Measurements from ENCODE around the gene RTL1. TPM values are rescaled to one million over a fixed set of nuclear protein-coding genes. Genes with fewer than 3 reads are reported as not detected.

The RTL1 gene
- total and polyA plus RNA-seq, 8 donors, result not detected

DNA sequence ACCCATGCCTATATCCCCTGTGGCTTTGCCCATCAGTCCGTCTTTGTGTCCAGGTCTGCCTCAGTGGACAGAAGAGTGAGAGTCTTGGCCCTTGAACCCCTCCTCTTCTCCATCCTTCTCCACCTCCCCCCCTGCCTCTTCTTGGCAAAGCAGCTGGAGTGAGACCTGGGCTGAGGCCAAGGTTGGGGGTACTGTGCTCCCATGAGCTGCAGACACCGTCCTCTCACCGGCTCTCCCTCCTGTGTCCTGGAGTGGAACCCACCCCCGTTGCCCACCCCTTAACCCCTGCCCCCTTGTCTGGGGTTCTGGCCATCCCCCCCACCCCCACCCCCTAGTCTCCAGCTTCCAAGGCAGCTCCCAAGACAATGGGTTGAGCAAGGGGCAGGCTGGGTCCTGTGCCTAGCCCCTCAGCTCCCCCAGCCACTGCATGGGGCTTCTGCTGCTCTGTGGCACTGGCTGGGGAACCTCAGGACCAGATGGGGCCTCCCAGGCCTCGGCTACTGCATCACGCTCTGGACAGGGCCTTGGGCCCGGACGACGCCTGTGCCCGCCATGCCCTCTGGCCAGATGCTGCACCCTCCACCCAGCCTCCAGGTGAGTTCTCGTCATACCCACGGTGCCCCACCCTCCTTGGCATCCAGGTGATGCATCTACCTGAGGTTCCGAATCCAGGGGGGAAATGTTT is 35.7 kb downstream of the RTL1 start:
- H3K36me3 ChIP-seq, result no peaks in the 10 kb centered on the region
- no peaks in the 10 kb centered on the region for H3K4me1 ChIP-seq
- no peak overlapping the region for H3K4me3 ChIP-seq
- no peak for DNase-seq
- intact Hi-C loops (cut with DNase I; ENCODE audit: low total_unique reads), result no loop called here
- H3K9me3 ChIP-seq, result no peaks in the 10 kb centered on the region
- H3K27me3 ChIP-seq, result peaks cover 0 to 4% (median 0%) of the 10 kb centered on the region in 3 donors
- no peak for TF ChIP-seq POLR2A (IDR thresholded peaks at IDR 0.05)
- no peak for TF ChIP-seq POLR2AphosphoS5 (IDR thresholded peaks at IDR 0.05)
- TF ChIP-seq EP300 (IDR thresholded peaks at IDR 0.05), result no peak
- no peak for TF ChIP-seq CTCF (IDR thresholded peaks at IDR 0.05)
- no peak overlapping the region for H3K27ac ChIP-seq
- WGBS, 5 donors, result 71 to 87% (median 80%) methylated on average over 6 to 13 of the region's 13 CpGs

- WGBS, 5 donors, result 85 to 95% (median 87%) methylated on average over 7 to 18 of the region's 18 CpGs
- TF ChIP-seq POLR2A (IDR thresholded peaks at IDR 0.05) (no peak), POLR2AphosphoS5 (IDR thresholded peaks at IDR 0.05) (no peak), EP300 (IDR thresholded peaks at IDR 0.05) (no peak), CTCF (IDR thresholded peaks at IDR 0.05) (no peak)
- H3K4me3 ChIP-seq, result no peak overlapping the region
- no peaks in the 10 kb centered on the region for H3K9me3 ChIP-seq
- H3K36me3 ChIP-seq, result no peaks in the 10 kb centered on the region
- H3K4me1 ChIP-seq, result no peaks in the 10 kb centered on the region
- peaks cover 0 to 4% (median 0%) of the 10 kb centered on the region in 3 donors for H3K27me3 ChIP-seq
- intact Hi-C loops (cut with DNase I; ENCODE audit: low total_unique reads), result no loop called here
- H3K27ac ChIP-seq, result no peak overlapping the region
- no peak for DNase-seq
Measured at GRCh38 chr14:100866666-100867630, 36.6 kb downstream of the RTL1 start.

GRCh38 chr14:100865682-100866591 is 37.6 kb downstream of the RTL1 start:
- no peaks in the 10 kb centered on the region for H3K9me3 ChIP-seq
- no peak for DNase-seq
- no peak overlapping the region for H3K4me3 ChIP-seq
- H3K27ac ChIP-seq, result no peak overlapping the region
- intact Hi-C loops (cut with DNase I; ENCODE audit: low total_unique reads), result no loop called here
- no peak for TF ChIP-seq EP300 (IDR thresholded peaks at IDR 0.05)
- TF ChIP-seq CTCF (IDR thresholded peaks at IDR 0.05), result no peak
- TF ChIP-seq POLR2A (IDR thresholded peaks at IDR 0.05), result no peak
- no peak for TF ChIP-seq POLR2AphosphoS5 (IDR thresholded peaks at IDR 0.05)
- WGBS, 5 donors, result 78 to 84% (median 82%) methylated on average over 18 to 22 of the region's 22 CpGs
- peaks cover 0 to 13% (median 0%) of the 10 kb centered on the region in 3 donors for H3K27me3 ChIP-seq
- H3K36me3 ChIP-seq, result no peaks in the 10 kb centered on the region
- no peaks in the 10 kb centered on the region for H3K4me1 ChIP-seq

Data from stomach (tissue), 9 donors.